Body of pancreas (tissue), 4 donors: ENCODE results near the gene CAPN10.

Experiments used
- POLR2A ChIP-seq, 3 donors: fragments of 450-650 bp; IDR thresholded peaks; one replicate each; pipeline ENCODE4 v1.6.1; 2016; ENCODE audit warnings: antibody characterized with exemption in 3 of 3, mild to moderate bottlenecking in 2 of 3
- TF ChIP-seq, protein P1 (sequence below), 7 experiments: fragments of 450-650 bp in 4 of 7; fragments of 200-600 bp in 3 of 7; sonication (generic) in 3 of 7; IDR thresholded peaks; one replicate each; pipeline ENCODE4 v1.5.1; 2016 to 2019; ENCODE audit warnings: antibody characterized with exemption in 7 of 7

DNA sequence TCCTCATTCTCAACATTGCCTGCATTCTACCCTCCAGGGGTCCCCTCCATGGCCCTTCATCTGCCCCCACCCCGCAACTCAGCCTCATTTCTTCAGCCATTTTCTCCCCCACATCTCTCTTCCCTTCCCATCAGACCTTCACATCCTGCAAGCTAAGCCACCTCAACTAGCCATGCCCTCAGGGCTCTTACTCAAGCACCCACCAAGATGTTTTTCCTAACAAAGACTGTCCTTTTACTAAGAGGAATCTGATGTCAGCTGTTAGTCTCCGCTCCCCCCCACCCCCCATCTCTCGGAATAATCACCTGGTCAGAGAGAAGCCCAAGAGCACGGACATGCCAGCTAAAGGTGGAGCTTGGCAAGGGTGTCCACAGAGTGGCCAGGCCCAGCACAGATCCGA is 4.7 kb upstream of the CAPN10 start:
- TF ChIP-seq, protein P1, sequence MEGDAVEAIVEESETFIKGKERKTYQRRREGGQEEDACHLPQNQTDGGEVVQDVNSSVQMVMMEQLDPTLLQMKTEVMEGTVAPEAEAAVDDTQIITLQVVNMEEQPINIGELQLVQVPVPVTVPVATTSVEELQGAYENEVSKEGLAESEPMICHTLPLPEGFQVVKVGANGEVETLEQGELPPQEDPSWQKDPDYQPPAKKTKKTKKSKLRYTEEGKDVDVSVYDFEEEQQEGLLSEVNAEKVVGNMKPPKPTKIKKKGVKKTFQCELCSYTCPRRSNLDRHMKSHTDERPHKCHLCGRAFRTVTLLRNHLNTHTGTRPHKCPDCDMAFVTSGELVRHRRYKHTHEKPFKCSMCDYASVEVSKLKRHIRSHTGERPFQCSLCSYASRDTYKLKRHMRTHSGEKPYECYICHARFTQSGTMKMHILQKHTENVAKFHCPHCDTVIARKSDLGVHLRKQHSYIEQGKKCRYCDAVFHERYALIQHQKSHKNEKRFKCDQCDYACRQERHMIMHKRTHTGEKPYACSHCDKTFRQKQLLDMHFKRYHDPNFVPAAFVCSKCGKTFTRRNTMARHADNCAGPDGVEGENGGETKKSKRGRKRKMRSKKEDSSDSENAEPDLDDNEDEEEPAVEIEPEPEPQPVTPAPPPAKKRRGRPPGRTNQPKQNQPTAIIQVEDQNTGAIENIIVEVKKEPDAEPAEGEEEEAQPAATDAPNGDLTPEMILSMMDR (IDR thresholded peaks at IDR 0.05): no peak
- no peak for TF ChIP-seq POLR2A (IDR thresholded peaks at IDR 0.05)
